Adrenal gland (tissue), 5 donors: ENCODE measurements around the gene GPC5.

Experiments used
- CTCF ChIP-seq, 6 experiments: fragments of 450-650 bp in 4 of 6; fragments of 200-600 bp in 2 of 6; sonication (generic) in 1 of 6; IDR thresholded peaks; 1 replicate in 5 of 6; 2 replicates in 1 of 6; pipeline versions ENCODE4 v1.5.1 to v1.8.0; 2016 to 2021; ENCODE audit warnings: antibody characterized with exemption in 6 of 6, mild to moderate bottlenecking in 2 of 6, moderate library complexity in 1 of 6
- POLR2A ChIP-seq, 2 donors: fragments of 450-650 bp; IDR thresholded peaks; one replicate each; pipeline ENCODE4 v1.6.1; 2017; ENCODE audit warnings: antibody characterized with exemption in 2 of 2, mild to moderate bottlenecking in 2 of 2, moderate library complexity in 1 of 2
- donor health status: DM: no; HTN: no; CAD: no.

- TF ChIP-seq CTCF (IDR thresholded peaks at IDR 0.05) (no peak), POLR2A (IDR thresholded peaks at IDR 0.05) (no peak)
Observed at GRCh38 chr13:91802957-91803356, 404.5 kb downstream of the GPC5 start.
